A673 (cell line): ENCODE results near the gene ITPR2.

ENCODE experiments used
- EZH2 ChIP-seq: fragments of 200-600 bp; sonication (generic); IDR thresholded peaks from 2 replicates; pipeline ENCODE4 v1.6.1; 2017; ENCODE audit warnings: borderline replicate concordance, low read depth, mild to moderate bottlenecking, mixed read lengths, antibody characterized with exemption, low read length; ENCODE audit not compliant: poor library complexity, severe bottlenecking
- TF ChIP-seq, protein P1 (sequence below): fragments of 300-800, 200-600 bp; sonication (generic); conservative IDR thresholded peaks from 2 replicates; pipeline ENCODE4 v1.5.1; 2017; ENCODE audit warnings: low read depth, mild to moderate bottlenecking, antibody characterized with exemption, low read length, moderate library complexity, mixed read lengths

DNA sequence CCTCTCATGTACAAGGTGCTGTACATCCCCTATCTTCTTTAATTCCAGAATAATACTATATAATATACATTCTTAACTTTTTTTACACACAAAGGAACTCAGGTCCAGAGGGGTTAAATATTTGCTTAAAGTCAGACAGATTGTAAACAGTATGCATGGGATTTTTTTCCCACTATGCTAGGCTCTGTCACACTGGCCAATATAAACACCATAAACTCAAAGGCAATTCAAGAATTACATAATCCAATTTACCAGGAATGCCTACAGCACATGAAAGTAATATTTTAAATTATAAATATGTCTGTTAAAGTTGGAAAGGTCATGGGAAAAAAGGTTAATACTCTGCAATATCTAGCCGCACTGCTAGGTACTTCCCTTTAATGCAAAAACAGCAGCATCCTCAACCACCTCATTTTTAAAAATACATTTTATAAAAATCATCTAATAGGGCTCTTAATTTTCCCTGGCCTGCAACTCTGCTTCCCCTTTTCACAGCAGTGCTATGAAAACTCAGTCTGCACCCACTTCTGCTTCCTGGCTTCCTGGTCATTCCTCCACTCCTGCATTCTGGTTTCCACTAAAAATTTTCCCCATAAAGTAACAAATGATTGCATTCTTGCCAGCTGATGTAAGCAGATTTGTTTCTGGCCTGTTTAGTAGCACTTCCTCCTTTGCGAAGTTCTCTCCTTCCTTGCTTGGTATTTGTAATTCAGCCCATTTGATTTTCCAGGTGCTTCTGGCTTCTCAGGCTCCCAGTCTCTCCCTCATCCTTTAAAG lies 128.1 kb downstream of the ITPR2 start:
- TF ChIP-seq, protein P1, sequence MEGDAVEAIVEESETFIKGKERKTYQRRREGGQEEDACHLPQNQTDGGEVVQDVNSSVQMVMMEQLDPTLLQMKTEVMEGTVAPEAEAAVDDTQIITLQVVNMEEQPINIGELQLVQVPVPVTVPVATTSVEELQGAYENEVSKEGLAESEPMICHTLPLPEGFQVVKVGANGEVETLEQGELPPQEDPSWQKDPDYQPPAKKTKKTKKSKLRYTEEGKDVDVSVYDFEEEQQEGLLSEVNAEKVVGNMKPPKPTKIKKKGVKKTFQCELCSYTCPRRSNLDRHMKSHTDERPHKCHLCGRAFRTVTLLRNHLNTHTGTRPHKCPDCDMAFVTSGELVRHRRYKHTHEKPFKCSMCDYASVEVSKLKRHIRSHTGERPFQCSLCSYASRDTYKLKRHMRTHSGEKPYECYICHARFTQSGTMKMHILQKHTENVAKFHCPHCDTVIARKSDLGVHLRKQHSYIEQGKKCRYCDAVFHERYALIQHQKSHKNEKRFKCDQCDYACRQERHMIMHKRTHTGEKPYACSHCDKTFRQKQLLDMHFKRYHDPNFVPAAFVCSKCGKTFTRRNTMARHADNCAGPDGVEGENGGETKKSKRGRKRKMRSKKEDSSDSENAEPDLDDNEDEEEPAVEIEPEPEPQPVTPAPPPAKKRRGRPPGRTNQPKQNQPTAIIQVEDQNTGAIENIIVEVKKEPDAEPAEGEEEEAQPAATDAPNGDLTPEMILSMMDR: no peak
- TF ChIP-seq EZH2: no peak
